NCI-H1930 (cell line): Measurements from ENCODE around the gene TSC22D4.
A peak's percentile ranks its signal among the peaks of the same experiment; 100 is the strongest.
"Not testable (repeated sequence)": the region's sequence is repeated elsewhere in the genome, so short reads cannot be mapped to it uniquely, and the experiment has no call there.

Experiments used
- DNase-seq, 2 experiments: peaks; one replicate each; lab custom pipeline; 2025; lab: John Stamatoyannopoulos, UW

Gene TSC22D4

GRCh38 chr7:100443096-100443840 lies 35.7 kb downstream of the TSC22D4 start:
- no peak for DNase-seq

- DNase-seq, result no peak
Measured at GRCh38 chr7:100441641-100442535, 37.1 kb downstream of the TSC22D4 start.

- DNase-seq, result not testable (repeated sequence)
Measured at GRCh38 chr7:100439244-100439643, 39.8 kb downstream of the TSC22D4 start.

GRCh38 chr7:100438731-100439130 lies 40.3 kb downstream of the TSC22D4 start:
- not testable (repeated sequence) for DNase-seq

GRCh38 chr7:100438172-100438571 lies 40.8 kb downstream of the TSC22D4 start:
- DNase-seq, result no peak

- no peak for DNase-seq
Measured at GRCh38 chr7:100437150-100438100, 41.6 kb downstream of the TSC22D4 start.

GRCh38 chr7:100435401-100436304 lies 43.4 kb downstream of the TSC22D4 start:
- peak in 1 of 2 experiments; percentile 24 for DNase-seq

GRCh38 chr7:100434297-100435144 lies 44.5 kb downstream of the TSC22D4 start:
- DNase-seq, result no peak

GRCh38 chr7:100433592-100434296 lies 45.3 kb downstream of the TSC22D4 start:
- no peak for DNase-seq

- no peak for DNase-seq
Measured at GRCh38 chr7:100433276-100433591, 45.8 kb downstream of the TSC22D4 start.

GRCh38 chr7:100432621-100433275 lies 46.3 kb downstream of the TSC22D4 start:
- no peak for DNase-seq

GRCh38 chr7:100432053-100432452 lies 47.0 kb downstream of the TSC22D4 start:
- DNase-seq, result no peak

GRCh38 chr7:100431286-100431735 lies 47.7 kb downstream of the TSC22D4 start:
- no peak for DNase-seq

- DNase-seq, result no peak
Measured at GRCh38 chr7:100430493-100431285, 48.3 kb downstream of the TSC22D4 start.

- DNase-seq, result peak; percentile 98 to 99
Measured at GRCh38 chr7:100429637-100430492, 49.1 kb downstream of the TSC22D4 start, which contains the start of gene MEPCE. Gene MEPCE (plus strand): TSS chr7:100429831. CDS start chr7:100430019, 188 bp downstream.

GRCh38 chr7:100428967-100429636 lies 49.9 kb downstream of the TSC22D4 start:
- peak; percentile 100 for DNase-seq
